ENCODE data around the gene SERPINB3.
"Not testable (repeated sequence)": the region's sequence is repeated elsewhere in the genome, so short reads cannot be mapped to it uniquely, and the experiment has no call there.

SERPINB3 gene

GRCh38 chr18:63683890-63684289 lies 22.2 kb upstream of the SERPINB3 start:
- Histone ChIP-seq H3K79me2 (ENCODE audit: control insufficient read depth, insufficient read depth, low read length, unreplicated experiment) (no peaks in the 10 kb centered on the region), H3K4me3 (ENCODE audit: low read depth, low read length) (no peak overlapping the region), H3K27me3 (ENCODE audit: insufficient read depth, low read length) (no peaks in the 10 kb centered on the region), H3K4me1 (ENCODE audit: control insufficient read depth, insufficient read depth, low read length, unreplicated experiment) (peaks cover 18% of the 10 kb centered on the region), H3K27ac (ENCODE audit: low read depth, low read length) (peak overlapping the region; percentile 93), H3K36me3 (ENCODE audit: insufficient read depth, low read length) (no peaks in the 10 kb centered on the region), H2AFZ (ENCODE audit: low read length, unreplicated experiment) (no peak overlapping the region)

GRCh38 chr18:63683152-63683551 lies 21.5 kb upstream of the SERPINB3 start:
- peaks cover 20% of the 10 kb centered on the region for H3K4me1 ChIP-seq (ENCODE audit: control insufficient read depth, insufficient read depth, low read length, unreplicated experiment)
- H3K27ac ChIP-seq (ENCODE audit: low read depth, low read length): peak overlapping the region; percentile 93
- no peak overlapping the region for H3K4me3 ChIP-seq (ENCODE audit: low read depth, low read length)
- no peaks in the 10 kb centered on the region for H3K79me2 ChIP-seq (ENCODE audit: control insufficient read depth, insufficient read depth, low read length, unreplicated experiment)
- no peaks in the 10 kb centered on the region for H3K27me3 ChIP-seq (ENCODE audit: insufficient read depth, low read length)
- no peaks in the 10 kb centered on the region for H3K36me3 ChIP-seq (ENCODE audit: insufficient read depth, low read length)
- H2AFZ ChIP-seq (ENCODE audit: low read length, unreplicated experiment): peak overlapping the region; percentile 43

GRCh38 chr18:63681449-63682340 lies 20.0 kb upstream of the SERPINB3 start:
- H3K27me3 ChIP-seq (ENCODE audit: insufficient read depth, low read length): no peaks in the 10 kb centered on the region
- H3K36me3 ChIP-seq (ENCODE audit: insufficient read depth, low read length): no peaks in the 10 kb centered on the region
- H3K27ac ChIP-seq (ENCODE audit: low read depth, low read length): peak overlapping the region; percentile 93; the same call in 1 of the 2 replicates
- H3K4me1 ChIP-seq (ENCODE audit: control insufficient read depth, insufficient read depth, low read length, unreplicated experiment): peaks cover 30% of the 10 kb centered on the region
- H2AFZ ChIP-seq (ENCODE audit: low read length, unreplicated experiment): no peak overlapping the region
- H3K79me2 ChIP-seq (ENCODE audit: control insufficient read depth, insufficient read depth, low read length, unreplicated experiment): no peaks in the 10 kb centered on the region
- no peak overlapping the region for H3K4me3 ChIP-seq (ENCODE audit: low read depth, low read length)

- Histone ChIP-seq H2AFZ (ENCODE audit: low read length, unreplicated experiment) (no peak overlapping the region), H3K4me3 (ENCODE audit: low read depth, low read length) (no peak overlapping the region), H3K4me1 (ENCODE audit: control insufficient read depth, insufficient read depth, low read length, unreplicated experiment) (peaks cover 30% of the 10 kb centered on the region), H3K36me3 (ENCODE audit: insufficient read depth, low read length) (no peaks in the 10 kb centered on the region), H3K27me3 (ENCODE audit: insufficient read depth, low read length) (no peaks in the 10 kb centered on the region), H3K27ac (ENCODE audit: low read depth, low read length) (no peak overlapping the region), H3K79me2 (ENCODE audit: control insufficient read depth, insufficient read depth, low read length, unreplicated experiment) (no peaks in the 10 kb centered on the region)
Observed at GRCh38 chr18:63679820-63680606, 18.3 kb upstream of the SERPINB3 start.

GRCh38 chr18:63677500-63678225 lies 16.0 kb upstream of the SERPINB3 start:
- peaks cover 18% of the 10 kb centered on the region for H3K4me1 ChIP-seq (ENCODE audit: control insufficient read depth, insufficient read depth, low read length, unreplicated experiment)
- H3K27me3 ChIP-seq (ENCODE audit: insufficient read depth, low read length): no peaks in the 10 kb centered on the region
- H2AFZ ChIP-seq (ENCODE audit: low read length, unreplicated experiment): no peak overlapping the region
- H3K27ac ChIP-seq (ENCODE audit: low read depth, low read length): peak overlapping the region; percentile 70
- H3K4me3 ChIP-seq (ENCODE audit: low read depth, low read length): no peak overlapping the region
- H3K79me2 ChIP-seq (ENCODE audit: control insufficient read depth, insufficient read depth, low read length, unreplicated experiment): no peaks in the 10 kb centered on the region
- no peaks in the 10 kb centered on the region for H3K36me3 ChIP-seq (ENCODE audit: insufficient read depth, low read length)

- Histone ChIP-seq H3K4me3 (ENCODE audit: low read depth, low read length) (no peak overlapping the region), H3K36me3 (ENCODE audit: insufficient read depth, low read length) (no peaks in the 10 kb centered on the region), H2AFZ (ENCODE audit: low read length, unreplicated experiment) (no peak overlapping the region)
Observed at GRCh38 chr18:63676526-63677323, 15.0 kb upstream of the SERPINB3 start.

GRCh38 chr18:63664571-63664970 lies 2.9 kb upstream of the SERPINB3 start:
- H3K27ac ChIP-seq (ENCODE audit: low read depth, low read length): no peak overlapping the region

More at GRCh38 chr18:63676526-63677323, 15.0 kb upstream of the SERPINB3 start:
- Histone ChIP-seq H3K27ac (ENCODE audit: low read depth, low read length) (peak overlapping the region; percentile 70; the same call in 1 of the 2 replicates), H3K4me1 (ENCODE audit: control insufficient read depth, insufficient read depth, low read length, unreplicated experiment) (peaks cover 12% of the 10 kb centered on the region), H3K79me2 (ENCODE audit: control insufficient read depth, insufficient read depth, low read length, unreplicated experiment) (no peaks in the 10 kb centered on the region), H3K27me3 (ENCODE audit: insufficient read depth, low read length) (no peaks in the 10 kb centered on the region)

GRCh38 chr18:63658920-63659319 lies 2.8 kb downstream of the SERPINB3 start:
- not testable (repeated sequence) for H2AFZ ChIP-seq (ENCODE audit: low read length, unreplicated experiment); H3K4me3 ChIP-seq (ENCODE audit: low read depth, low read length); H3K36me3 ChIP-seq (ENCODE audit: insufficient read depth, low read length); H3K79me2 ChIP-seq (ENCODE audit: control insufficient read depth, insufficient read depth, low read length, unreplicated experiment); H3K4me1 ChIP-seq (ENCODE audit: control insufficient read depth, insufficient read depth, low read length, unreplicated experiment); H3K27me3 ChIP-seq (ENCODE audit: insufficient read depth, low read length)
- peak overlapping the region; percentile 52; the same call in 1 of the 2 replicates for H3K27ac ChIP-seq (ENCODE audit: low read depth, low read length)

More at GRCh38 chr18:63664571-63664970, 2.9 kb upstream of the SERPINB3 start:
- no peaks in the 10 kb centered on the region for H3K79me2 ChIP-seq (ENCODE audit: control insufficient read depth, insufficient read depth, low read length, unreplicated experiment)
- H3K4me3 ChIP-seq (ENCODE audit: low read depth, low read length): no peak overlapping the region
- no peaks in the 10 kb centered on the region for H3K36me3 ChIP-seq (ENCODE audit: insufficient read depth, low read length)
- H3K27me3 ChIP-seq (ENCODE audit: insufficient read depth, low read length): 0 out of 2 replicates have a peak, but pooled peaks cover 4% of the 10 kb centered on the region
- no peak overlapping the region for H2AFZ ChIP-seq (ENCODE audit: low read length, unreplicated experiment)
- no peaks in the 10 kb centered on the region for H3K4me1 ChIP-seq (ENCODE audit: control insufficient read depth, insufficient read depth, low read length, unreplicated experiment)

GRCh38 chr18:63650271-63650670 lies 11.4 kb downstream of the SERPINB3 start:
- H3K36me3 ChIP-seq (ENCODE audit: insufficient read depth, low read length); H3K27me3 ChIP-seq (ENCODE audit: insufficient read depth, low read length); H2AFZ ChIP-seq (ENCODE audit: low read length, unreplicated experiment); H3K79me2 ChIP-seq (ENCODE audit: control insufficient read depth, insufficient read depth, low read length, unreplicated experiment); H3K27ac ChIP-seq (ENCODE audit: low read depth, low read length); H3K4me3 ChIP-seq (ENCODE audit: low read depth, low read length); H3K4me1 ChIP-seq (ENCODE audit: control insufficient read depth, insufficient read depth, low read length, unreplicated experiment): not testable (repeated sequence)

GRCh38 chr18:63648241-63648640 lies 13.5 kb downstream of the SERPINB3 start:
- H3K79me2 ChIP-seq (ENCODE audit: control insufficient read depth, insufficient read depth, low read length, unreplicated experiment): no peaks in the 10 kb centered on the region
- H3K27me3 ChIP-seq (ENCODE audit: insufficient read depth, low read length): no peaks in the 10 kb centered on the region
- no peaks in the 10 kb centered on the region for H3K4me1 ChIP-seq (ENCODE audit: control insufficient read depth, insufficient read depth, low read length, unreplicated experiment)
- no peaks in the 10 kb centered on the region for H3K36me3 ChIP-seq (ENCODE audit: insufficient read depth, low read length)
- no peak overlapping the region for H3K27ac ChIP-seq (ENCODE audit: low read depth, low read length)
- no peak overlapping the region for H3K4me3 ChIP-seq (ENCODE audit: low read depth, low read length)
- H2AFZ ChIP-seq (ENCODE audit: low read length, unreplicated experiment): no peak overlapping the region

Measured in ACC112 (cell line).